HG03025 (cell line): ENCODE measurements around the gene LZTS3.
"Not testable (repeated sequence)": the region's sequence is repeated elsewhere in the genome, so short reads cannot be mapped to it uniquely, and the experiment has no call there.

ENCODE experiments used
- ATAC-seq: cut with Tn5 transposase; IDR thresholded peaks from one replicate; pipeline ENCODE4 v1.9.1; 2021; ENCODE audit warnings: mild to moderate bottlenecking, moderate library complexity; ENCODE audit not compliant: unreplicated experiment, low FRiP score

Gene LZTS3

DNA sequence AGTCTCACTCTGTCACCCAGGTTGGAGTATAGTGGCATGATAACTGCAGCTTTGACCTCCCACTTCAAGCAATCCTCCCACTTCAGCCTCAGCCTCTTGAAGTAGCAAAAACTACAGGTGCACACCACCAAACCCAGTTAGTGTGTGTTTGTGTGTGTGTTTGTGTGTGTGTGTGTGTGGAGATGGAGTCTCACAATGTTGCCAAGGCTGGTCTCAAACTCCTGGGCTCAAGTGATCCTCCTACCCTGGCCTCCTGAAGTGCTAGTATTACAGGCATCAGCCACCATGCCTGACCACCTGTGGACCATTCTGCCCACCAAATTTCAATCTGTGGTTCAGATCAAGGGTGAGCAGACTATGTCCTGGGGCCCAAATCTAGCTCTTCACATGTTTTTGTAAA lies 22.4 kb downstream of the LZTS3 start:
- no peak for ATAC-seq

DNA sequence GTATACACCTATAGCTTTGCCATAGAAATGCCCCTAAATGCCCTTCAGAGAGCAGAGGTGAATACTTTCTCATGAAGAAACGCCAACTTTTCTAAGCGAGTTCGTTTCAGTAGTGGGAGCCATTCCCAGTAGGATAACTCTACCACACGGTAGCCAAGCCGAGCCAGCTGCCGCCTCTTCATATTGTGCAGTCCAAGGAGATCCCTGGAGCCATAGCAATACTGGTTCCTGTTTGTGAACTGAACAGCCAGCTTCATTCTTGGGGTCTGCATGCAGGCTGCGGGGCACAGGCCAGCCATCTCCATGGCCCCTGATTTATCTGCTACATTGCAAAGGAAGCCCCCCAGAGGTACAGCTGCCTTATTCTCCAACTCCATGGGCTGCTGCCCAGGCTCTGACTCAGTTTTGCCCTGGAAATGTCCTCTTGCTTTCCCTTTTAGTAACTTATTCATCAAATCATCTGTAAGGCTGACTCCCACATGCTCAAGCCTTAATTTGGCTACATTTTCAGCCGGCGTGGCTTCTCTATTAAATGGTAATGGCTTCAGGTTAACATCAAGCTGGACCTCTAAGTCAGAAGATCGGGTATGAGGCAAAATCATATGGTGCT lies 26.5 kb downstream of the LZTS3 start:
- no peak for ATAC-seq

DNA sequence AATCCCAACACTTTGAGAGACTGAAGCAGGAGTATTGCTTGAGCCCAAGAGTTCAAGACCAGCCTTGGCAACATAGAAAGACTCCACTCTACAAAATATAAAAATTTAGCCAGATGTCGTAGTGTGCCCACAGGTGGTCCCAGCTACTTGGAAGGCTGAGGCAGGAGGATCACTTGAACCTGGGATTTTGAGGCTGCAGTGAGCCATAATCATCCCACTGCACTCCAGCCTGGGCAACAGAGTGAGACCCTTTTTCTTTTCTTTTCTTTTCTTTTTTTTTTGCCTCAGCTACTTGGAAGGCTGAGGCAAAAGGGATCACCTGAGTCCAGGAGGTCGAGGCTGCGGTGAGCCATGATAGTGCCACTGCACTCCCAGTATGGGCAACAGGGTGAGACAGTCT lies 31.6 kb downstream of the LZTS3 start:
- no peak for ATAC-seq

DNA sequence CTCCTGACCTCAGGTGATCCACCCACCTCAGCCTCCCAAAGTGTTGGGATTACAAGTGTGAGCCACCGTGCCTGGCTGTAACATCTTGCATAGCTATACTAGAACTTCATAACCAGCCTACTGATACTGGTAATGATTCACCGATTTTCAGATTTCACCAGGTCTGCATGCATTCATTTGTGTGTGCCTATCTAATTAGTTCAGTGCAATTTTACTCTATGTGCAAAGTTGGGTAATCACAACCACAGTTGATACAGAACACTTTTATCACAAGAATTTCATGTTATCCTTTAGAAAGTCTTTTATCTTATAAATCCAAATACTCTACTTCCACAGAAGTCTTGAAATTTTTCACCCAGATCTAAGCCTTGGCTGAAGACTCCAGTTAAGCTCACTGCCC lies 35.9 kb downstream of the LZTS3 start:
- ATAC-seq, result no peak

DNA sequence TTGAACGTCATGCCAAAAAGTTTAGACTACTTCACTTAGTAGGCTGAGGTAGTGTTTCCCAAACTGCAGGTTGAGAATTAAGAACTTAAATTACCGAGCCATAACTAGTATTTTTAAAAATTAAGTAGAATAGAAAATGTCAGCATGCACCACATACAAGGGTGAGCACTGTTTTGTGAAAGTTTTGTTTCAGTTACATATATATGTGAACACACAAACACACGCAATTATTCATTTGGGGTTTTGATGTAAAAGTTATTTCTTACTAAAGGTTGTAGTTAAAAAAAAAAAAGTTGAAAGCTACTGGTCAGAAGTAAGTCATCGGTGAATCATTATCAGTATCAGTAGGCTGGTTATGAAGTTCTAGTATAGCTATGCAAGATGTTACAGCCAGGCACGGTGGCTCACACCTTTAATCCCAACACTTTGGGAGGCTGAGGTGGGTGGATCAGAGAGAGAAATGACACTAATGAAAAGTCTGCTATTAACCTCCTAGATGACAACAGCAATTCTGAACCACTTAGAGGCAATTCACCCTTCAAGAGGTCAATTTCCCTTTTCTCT lies 37.8 kb downstream of the LZTS3 start:
- ATAC-seq, result no peak

DNA sequence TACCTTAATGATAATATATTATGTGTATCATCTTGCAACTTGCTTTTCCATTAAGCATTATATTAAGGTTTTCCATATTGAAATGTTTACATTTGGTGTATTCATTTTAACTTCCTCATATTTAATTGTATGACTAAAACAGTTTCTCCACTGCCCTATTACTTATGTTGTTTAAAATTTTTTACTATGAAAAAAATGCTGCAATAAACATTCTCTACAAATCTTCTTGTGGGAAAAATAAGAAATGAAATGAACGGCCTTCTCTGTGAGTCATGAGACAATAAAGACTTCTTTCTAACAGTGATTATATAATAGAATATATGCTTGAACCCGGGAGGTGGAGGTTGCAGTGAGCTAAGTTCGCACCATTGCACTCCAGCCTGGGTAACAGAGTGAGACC lies 39.2 kb downstream of the LZTS3 start:
- no peak for ATAC-seq

DNA sequence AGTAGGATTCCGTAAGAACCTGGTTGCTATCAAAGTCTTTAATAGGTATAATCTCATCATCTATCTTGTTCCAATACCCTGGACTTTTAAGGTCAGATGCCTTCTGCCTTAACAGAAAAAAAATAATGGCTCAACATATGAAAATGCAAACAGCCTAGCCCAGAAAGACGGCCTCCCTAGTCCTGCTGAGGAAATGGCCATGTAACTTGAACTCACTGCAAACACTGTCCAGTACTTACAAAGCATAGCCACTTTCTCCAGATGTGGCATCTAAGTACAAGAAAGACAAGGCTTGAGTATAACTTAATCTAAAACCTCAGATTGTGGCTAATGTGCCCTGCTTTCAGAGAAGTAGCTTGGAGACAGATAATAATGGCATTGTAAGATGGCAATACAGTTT lies 40.2 kb downstream of the LZTS3 start:
- no peak for ATAC-seq

DNA sequence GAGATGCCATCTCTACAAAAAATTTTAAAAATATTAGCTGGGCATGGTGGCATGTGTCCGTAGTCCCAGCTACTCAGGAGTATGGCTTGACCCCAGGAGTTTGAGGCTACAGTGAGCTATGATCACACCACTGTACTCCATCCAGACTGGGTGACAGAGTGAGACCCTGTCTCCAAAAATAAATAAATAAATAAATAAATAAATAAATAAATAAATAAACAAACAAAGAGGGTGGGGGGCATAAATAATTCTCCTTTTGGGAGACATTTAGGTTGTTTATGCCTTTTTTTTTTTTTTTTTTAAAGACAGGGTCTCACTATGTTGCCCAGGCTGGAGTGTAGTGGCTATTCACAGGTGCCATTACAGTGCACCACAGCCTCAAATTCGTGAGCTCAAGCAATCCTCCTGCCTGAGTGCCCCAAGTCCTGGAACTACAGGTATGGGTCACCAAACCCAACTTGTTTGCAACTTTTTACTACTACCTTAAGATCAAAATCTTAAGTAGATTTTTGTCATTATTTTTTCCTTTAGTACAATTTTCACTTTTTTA lies 43.2 kb downstream of the LZTS3 start:
- no peak for ATAC-seq

DNA sequence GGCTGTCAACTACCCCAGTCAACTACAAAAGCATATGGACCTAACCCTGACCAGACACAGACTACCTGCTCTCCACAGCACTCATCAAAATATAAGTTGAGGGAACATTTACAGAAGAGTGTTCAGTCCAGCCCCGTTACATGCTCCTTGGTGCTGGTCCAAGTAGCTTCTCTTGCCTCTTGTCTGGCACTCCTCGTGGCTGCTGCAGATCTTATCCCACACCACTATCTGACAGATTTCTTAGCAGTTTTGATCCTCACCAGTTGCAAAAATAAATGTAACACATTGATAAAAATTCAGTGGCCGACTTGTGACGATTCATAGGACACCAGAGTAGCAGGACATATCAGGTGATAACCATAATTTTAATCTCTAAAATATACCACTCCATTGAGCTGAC lies 44.3 kb downstream of the LZTS3 start:
- ATAC-seq, result no peak

DNA sequence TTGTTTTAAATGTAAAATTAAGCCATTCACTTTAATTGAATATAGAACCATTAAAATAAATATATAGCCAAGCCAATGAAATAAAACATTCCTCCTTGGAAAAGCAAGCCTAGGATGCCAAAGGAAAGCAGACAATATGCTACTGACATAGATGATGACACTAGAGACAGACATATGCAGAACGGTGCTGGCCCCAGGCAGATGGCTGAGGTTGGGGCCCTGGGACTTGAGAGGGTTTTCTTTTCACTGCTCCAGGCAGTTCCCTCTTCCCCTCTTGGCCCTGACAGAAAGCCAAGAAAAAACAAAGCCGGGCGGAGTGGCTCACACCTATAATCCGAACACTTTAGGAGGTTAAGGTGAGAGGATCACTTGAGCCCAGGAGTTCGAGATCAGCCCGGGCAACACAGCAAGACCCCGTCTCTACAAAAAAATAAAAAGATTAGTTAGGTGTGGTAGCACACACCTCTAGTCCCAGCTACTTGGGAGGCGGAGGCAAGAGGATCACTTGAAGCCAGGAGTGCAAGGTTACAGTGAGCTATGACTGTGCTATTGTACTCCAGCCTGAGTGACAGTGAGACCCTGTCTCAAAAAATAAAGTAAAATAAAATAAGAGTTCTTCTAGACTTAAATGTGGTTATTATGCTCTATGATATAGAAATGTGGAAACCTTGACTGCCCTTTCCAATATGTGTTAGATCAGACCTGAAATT lies 44.9 kb downstream of the LZTS3 start:
- ATAC-seq, result no peak

DNA sequence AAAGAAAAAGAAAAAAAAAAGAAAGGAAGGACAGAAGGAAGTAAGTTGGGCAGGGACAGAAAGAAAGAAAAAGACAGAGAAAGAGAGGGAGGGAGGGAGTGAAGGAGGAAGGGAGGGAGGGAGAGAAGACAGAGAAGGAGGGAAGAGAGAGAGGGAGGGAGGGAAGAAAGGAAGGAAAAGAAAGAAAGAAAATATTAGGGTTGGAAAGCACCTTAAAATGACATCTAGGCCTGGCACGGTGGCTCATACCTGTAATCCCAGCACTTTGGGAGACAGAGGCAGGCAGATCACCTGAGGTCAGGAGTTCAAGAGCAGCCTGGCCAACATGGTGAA lies 46.9 kb downstream of the LZTS3 start:
- no peak for ATAC-seq

DNA sequence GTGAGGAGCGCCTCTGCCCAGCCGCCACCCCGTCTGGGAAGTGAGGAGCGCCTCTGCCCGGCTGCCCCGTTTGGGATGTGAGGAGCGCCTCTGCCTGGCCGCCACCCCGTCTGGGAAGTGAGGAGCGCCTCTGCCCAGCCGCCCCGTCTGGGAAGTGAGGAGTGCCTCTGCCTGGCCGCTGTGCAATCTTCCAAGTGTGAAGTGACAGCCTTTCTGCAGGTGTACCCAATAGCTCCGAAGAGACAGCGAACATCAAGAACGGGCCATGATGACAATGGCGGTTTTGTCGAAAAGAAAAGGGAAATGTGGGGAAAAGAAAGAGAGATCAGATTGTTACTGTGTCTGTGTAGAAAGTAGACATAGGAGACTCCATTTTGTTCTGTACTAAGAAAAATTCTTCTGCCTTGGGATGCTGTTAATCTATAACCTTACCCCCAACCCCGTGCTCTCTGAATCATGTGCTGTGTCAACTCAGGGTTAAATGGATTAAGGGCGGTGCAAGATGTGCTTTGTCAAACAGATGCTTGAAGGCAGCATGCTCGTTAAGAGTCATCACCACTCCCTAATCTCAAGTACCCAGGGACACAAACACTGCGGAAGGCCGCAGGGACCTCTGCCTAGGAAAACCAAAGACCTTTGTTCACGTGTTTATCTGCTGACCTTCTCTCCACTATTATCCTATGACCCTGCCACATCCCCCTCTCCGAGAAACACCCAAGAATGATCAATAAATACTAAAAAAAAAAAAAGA lies 47.4 kb downstream of the LZTS3 start:
- ATAC-seq, result not testable (repeated sequence)

DNA sequence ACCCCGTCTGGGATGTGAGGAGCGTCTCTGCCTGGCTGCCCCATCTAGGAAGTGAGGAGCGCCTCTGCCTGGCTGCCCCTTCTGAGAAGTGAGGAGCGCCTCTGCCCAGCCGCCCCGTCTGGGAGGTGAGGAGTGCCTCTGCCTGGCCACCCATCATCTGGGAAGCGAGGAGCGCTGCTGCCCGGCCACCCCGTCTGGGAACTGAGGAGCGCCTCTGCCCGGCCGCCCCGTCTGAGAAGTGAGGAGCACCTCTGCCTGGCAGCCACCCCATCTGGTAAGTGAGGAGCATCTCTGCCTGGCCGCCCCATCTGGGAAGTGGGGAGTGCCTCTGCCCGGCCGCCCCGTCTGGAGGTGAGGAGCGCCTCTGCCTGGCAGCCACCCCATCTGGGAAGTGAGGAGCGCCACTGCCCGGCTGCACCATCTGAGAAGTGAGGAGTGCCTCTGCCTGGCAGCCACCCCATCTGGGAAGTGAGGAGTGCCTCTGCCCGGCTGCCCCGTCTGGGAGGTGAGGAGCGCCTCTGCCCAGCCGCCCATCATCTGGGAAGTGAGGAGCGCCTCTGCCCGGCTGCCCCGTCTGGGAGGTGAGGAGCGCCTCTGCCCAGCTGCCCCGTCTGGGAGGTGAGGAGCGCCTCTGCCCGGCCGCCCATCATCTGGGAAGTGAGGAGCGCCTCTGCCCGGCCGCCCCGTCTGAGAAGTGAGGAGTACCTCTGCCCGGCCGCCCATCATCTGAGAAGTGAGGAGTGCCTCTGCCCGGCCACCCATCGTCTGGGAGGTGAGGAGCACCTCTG lies 48.4 kb downstream of the LZTS3 start:
- ATAC-seq, result not testable (repeated sequence)

DNA sequence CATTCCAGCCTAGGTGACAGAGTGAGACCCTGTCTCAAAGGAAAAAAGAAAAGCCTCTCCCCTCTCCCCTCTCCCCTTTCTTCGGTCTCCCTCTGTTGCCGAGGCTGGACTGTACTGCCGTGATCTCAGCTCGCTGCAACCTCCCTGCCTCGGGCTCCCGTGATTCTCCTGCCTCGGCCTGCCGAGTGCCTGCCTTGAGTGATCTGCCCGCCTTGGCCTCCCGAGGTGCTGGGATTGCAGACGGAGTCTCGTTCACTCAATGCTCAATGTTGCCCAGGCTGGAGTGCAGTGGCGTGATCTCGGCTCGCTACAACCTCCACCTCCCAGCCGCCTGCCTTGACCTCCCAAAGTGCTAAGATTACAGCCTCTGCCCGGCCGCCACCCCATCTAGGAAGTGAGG lies 49.2 kb downstream of the LZTS3 start:
- not testable (repeated sequence) for ATAC-seq

DNA sequence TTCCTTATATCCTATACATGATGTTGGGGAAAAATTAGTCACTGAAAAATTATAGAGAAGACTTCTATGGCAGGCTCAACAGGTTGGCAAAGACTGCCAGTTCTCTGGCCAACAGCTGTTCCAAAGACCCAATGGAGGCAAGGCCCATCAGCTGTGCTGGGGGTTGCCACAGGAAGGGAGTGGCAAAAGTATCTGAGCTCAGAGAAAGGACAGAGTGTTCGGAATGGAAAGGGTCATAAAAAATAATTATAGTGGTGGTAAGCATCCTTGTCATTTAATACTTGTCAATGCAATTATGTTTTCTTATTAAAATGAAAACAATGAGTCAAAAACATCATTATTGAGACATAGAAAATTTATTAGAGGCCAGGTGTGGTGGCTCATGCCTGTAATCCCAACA lies 49.8 kb downstream of the LZTS3 start:
- ATAC-seq, result no peak

DNA sequence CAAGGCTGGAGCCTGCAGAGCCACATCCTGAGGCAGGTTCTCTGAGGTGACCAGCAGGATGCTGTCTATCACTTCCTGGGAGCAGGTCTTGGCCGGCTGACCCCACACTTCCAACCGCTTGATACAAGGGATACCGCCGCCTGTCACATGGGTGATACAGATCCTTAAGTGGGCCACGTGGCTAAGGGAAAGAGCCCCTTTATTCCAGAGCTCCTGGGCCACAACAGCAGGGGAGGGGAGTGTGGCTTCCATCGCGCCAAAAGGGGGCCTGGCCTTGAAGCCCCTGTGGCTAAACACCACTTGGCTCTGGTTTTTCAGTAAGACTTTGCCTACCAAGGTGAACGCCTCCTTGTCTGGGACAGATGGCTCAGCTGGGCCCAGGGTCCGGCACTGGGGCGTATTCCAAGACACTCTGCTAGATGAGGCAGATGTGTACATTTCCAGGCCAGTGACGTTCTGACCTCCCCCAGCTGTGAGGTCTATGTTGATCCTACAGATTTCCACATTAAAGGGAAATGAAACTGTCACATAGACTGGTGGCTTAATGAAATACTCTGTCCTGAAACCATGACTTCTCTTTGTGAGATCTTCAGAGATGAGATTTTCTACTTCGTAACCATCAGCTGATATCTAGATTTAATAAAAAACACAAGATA lies 51.3 kb downstream of the LZTS3 start:
- no peak for ATAC-seq

DNA sequence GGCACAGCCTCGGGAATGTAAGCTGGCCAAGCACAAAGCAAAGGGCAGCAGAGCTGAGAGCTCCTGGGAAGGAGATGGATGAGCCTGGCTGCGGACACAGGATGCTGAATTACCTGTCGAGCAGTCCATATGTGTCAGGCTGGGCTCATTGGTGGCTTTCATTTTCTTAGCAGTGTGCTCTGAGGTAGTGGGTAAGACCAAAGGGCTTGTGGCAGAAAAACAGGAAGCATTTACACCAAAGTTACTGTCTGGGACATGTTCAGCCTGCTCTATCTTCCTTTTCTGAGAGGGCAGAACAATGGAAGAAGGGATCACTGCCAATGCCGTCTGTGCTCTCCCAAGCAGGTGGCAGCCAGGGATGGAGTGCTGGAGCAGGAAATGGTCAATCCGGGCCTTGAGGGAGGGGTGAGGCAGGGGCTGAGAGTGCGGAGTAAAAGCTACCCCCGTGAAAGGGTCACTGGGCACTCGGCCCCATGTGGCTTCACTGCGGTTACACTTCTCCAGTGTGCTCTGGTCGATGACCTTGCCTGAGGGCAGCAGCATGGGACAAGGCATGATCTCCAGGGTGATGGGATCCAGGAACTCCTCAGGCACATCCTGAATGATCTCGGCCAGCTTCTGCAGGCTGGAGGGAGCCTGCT lies 52.0 kb downstream of the LZTS3 start:
- ATAC-seq, result no peak

DNA sequence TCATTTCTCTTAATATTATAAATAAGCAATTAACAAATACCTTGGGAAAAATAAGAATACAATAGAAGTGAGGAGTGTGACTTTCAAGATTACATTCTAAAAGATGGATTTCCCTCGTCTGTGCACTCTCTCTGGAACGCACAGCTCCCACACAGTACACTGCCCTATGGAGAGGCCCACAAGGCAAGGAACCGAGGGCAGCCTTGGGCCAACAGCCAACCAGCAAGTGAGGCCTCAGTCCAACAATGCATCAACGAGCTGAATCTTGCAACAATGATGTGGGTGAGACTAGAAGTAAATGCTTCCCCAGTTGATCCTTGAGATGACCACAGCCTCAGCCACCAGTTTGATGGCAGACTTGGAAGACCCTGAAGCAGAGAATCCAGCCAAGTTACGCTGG lies 54.3 kb downstream of the LZTS3 start:
- no peak for ATAC-seq

DNA sequence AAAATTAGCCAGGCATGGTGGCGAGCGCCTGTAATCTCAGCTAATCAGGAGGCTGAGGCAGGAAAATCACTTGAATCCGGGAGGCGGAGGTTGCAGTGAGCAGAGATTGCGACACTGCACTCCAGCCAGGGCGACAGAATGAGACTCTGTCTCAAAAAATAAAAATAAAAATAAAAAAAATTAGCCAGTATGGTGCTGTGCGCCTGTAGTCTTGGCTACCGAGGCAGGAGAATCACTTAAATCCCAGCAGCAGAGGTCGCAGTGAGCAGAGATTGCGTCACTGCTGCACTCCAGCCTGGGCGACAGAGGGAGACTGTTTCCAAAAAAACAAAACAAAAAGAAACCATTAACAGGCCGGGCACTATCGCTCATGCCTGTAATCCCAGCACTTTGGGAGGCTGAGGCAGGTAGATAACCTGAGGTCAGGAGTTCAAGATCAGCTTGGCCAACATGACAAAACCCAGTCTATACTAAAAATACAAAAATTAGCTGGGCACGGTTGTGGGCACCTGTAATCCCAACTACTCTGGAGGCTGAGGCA lies 55.4 kb downstream of the LZTS3 start:
- not testable (repeated sequence) for ATAC-seq
